ENCODE results near the gene CLDN24.

Gene CLDN24

DNA sequence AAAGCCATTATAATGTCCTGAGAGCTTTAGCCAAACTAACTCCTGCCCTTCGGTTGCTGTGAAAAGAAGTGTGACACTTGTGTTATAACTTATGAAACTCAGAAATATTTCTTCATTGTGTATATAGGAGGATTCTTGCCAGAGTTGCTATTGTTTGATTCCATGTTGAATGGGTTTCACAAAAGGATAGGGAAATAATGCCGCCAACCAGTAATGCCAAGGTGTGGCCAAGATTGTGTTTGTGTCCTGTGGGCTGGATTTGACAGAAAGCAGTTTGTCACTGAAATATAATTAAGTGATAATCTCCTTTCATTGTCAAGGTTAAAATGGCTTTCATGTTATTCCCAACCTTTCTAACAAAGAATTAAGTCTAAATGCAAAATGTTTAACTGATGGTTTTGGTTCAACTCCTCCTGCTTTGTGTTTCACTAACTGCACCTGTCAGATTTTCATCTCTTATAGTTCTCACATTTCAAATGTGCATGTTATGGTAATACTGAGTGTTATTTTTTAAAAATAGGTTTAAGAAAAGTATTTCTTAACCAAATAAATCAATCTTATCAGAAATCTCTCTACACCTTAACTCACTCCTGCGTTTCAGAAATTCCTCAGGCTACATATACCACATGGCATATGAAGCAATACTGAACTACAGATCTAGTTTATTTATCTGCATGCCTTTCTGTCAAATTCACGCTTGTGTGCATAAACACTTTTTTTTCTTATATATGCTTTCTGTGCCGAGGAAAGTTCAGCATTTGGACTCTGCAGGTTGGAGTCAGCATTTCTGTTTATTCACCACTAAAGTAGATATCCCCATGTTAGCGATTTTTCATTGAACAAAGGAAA lies 1.8 kb downstream of the CLDN24 start, which contains the start of gene CLDN22:
TSS of gene CLDN22 (minus strand) at position 66 of the 849 bp plus-strand sequence. CDS start at position 8, 58 bp downstream.
- DNase-seq: no peak

DNA sequence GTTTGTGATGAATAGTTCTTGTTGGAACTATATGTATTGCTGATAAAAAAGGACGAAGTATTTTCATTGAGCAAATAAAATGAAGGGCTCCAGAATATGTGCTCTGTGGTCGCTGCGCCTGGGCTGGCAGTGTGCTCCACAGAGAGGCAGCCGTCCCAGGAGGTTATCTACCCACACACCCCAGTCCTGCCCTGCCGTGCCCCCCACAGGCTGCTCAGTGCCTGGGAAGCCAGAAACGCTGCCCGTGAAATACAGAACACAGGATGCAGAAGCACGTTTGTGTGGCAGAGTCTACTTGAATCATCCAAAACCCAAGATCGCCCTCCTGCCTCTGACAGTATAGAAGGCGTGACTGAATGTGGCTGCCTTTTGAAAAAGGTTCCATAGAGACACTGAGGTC lies 3.6 kb downstream of the CLDN24 start:
- DNase-seq: no peak

DNA sequence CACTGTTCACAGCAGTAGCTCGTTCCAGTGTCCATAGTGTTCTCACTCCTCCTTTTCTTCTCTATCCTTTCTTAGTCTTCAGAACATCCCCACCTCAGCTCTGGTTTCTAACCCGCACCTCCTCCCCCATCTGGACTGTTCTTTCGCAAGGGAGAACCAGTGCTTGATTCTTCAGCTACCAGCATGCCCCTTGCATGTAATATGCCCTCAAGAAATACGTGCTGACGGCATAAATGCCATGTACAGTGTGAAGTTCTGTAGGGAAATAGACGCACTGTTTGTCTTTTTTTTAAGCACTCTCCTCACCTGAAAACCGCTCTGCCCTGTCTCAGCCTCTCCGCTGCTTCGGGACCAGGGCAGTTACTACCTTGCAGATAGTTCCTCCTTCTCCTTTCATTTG lies 7.4 kb downstream of the CLDN24 start:
- no peak for DNase-seq

DNA sequence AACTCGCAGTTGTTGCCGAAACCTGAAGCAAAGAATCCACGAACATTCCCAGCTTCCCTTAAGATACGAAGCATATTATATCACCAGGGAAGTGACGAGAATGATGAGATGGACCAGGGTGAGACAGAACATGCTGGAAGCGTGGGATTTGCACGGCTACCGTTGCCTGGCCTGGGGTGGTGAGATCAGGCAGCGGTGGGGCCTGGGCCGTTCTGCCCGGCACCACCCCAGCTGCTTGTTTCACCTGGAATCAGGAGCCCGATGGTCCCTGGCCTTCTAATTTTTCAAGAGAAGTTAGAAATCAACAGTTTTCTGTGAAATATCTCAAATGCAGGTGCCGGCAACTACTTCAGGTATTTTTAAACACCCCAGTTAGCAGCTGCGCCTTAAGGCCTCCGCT lies 7.9 kb downstream of the CLDN24 start:
- no peak for DNase-seq

DNA sequence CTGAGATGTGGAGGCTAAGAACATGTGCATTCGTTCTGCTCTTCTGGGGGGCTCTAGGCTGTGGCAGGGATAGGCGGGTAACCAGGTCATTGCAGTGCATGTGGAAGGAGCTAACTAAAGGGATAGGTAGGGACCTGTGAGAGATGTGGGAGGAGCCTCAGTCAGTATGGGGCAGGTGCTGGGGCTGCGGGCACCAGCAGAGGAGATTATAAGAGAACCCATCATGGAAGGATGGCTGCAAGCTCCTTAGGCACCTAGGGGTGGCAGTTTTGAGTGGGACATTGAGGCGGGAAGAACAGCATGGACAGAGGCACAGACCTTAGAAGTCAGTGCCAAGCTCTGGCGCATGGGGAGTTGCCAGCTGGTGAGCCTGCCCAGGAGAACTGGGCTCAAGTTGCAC lies 9.4 kb downstream of the CLDN24 start:
- DNase-seq: no peak

DNA sequence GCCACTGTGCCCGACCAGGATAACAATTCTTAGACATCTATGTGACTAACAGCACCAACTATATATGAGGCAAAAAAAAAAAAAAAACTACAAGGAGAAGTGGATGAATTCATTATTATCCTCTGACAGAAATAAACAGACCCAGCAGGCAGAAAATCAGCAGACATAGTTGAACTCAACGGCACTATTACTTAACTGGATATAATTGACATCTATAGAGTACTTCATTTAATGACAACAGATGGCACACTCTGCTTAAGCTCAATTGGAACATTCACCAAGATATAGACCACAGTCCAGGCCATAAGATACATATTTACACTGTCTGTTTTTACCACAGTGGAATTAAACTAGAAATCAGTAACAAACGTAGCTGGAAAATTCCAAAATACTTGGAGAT lies 15.4 kb downstream of the CLDN24 start:
- no peak for DNase-seq

DNA sequence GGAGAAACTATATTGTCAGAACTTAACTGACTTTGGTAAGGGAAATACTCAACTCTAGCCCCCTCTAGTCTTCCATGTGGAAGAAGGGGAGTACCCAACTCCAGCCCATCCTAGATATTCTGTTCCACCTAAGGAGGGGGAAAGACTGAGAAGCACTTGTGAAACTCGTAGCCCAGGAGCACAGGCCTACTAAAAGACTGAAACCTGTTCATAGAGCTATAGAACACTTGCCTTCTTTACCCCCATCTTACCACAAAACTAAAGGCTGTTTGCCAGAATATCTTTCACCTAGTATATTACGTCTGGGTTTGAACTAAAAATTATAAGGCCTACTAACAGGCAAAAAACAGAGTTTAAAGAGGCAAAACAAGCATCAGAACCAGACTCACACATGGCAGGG lies 17.7 kb downstream of the CLDN24 start:
- no peak for DNase-seq

DNA sequence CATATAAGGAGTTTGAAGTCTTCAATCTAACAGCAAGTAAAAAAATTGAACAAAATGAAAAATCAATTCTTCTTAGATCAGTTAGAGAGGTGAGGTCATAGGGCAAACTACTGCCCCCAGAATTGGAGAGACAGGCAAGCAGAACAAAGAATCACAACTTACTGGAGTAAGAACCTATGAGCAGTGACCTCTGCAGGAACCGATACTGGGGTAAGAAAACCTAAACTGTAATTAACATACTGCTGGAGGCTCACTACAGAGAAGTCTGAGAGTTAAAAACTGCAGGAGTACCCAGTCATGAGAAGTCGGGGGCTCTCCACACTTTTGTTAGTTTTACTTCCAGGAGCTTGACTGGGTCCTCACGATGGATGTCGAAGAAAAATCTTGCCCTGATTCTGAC lies 18.2 kb downstream of the CLDN24 start:
- no peak for DNase-seq

DNA sequence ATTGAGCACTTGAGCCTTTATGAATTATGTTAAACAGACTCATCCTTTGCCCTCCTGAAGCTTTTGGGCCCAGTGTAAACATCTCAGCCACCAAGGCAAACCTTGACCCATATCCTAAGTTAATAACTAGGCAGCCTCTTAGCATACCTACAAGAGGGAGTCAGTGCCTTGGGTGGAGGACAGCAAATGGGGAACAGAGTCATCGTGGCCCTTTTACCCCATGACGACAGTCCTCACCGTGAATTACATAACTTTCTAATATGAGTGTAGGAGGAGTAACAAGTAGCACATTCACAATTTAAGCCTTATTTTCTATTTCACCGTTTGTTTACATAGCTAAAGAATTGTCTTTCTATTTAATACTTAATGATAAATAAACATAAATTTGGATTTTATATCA lies 18.9 kb downstream of the CLDN24 start:
- DNase-seq: no peak

DNA sequence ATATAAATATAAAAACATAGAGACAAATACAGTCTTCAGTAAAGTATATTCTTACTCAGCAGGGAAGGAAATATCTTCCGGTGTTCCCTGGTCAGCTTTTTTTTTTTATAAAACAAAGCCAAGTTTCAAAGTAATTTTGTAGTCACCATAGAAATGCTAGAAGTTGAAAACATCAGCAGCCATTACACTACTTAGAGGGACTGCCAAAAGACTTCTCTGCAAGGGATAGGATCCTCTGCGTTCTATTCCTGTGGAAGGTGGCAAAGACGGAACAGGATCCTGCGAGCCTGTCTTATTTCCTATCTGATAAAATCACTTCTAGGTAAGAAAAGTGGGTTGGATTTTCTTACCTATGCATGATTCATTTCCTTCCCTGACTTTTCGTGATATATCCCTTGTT lies 21.6 kb downstream of the CLDN24 start:
- no peak for DNase-seq

DNA sequence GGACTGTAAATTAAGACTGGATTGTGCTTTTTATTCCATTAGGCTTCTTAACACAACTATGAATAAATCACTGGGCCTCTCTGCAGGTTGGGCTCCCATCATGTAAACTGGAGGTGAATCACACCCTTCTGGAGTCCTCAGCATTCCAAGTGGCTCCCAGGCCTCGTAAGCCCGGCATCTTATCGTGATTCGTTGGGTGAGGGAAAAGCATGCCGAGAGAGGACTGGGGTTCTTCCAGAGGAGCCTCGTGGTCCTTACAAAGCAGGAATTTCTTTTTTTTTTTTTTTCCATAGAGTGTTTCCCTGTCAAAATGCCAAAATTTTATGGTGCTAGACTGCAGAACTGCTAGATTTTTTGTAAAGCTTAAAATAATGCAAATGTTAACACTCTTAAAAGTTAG lies 22.2 kb downstream of the CLDN24 start:
- DNase-seq: no peak

DNA sequence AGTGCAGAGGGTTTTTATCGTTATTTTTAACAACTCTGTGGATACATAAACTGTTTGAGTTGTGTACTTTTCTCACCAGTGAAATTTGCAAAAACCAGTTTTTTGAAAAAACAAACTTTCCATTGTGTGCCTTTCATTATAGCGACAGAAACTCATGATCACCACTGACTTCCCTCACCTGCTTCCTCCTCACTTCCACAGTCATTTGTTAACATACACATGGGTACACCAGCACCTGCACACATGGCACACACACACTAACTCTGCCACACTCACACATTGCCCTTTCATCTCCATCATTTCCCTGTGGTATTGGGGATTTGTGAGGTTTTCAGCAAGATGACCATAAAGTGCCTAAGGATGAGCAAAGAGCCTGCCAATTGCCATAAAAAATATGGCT lies 22.8 kb downstream of the CLDN24 start:
- no peak for DNase-seq

DNA sequence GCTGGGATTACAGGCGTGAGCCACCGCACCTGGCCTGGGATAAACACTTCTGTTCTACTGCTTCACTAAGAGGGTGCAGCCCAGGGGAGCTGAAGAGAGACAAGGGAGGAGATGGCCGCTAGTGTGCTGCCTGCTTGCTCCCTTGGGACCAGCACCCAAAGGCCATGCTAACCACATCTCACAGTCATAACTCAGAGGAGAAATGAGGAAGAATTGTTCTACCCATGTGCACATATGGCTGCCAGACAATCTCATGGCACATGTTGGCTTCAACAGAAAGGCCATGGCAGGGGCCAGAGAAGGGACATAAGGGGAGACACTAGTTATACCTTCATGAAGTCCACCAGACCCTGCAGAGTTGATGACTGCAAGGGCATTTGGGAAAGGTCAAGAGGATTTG lies 24.6 kb downstream of the CLDN24 start:
- no peak for DNase-seq

DNA sequence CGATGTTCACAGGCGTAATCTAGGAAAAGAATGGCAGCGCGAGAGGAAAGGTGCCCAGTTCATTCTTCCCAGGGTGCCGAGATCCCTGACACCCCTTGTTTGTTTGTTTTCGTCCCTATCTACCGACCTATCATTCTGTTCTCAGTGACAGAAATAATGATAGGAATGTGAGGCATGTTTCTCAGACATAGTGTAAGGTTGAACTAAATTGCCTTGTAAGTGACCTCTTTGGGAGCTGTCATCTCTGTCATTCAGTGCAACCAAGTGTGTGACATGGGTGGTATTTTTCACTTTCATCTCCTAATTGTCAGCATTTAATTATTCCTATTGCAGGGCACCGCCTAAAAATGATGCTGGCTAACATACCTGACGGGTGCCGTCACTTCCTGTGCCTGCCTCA lies 26.5 kb downstream of the CLDN24 start:
- DNase-seq: no peak

DNA sequence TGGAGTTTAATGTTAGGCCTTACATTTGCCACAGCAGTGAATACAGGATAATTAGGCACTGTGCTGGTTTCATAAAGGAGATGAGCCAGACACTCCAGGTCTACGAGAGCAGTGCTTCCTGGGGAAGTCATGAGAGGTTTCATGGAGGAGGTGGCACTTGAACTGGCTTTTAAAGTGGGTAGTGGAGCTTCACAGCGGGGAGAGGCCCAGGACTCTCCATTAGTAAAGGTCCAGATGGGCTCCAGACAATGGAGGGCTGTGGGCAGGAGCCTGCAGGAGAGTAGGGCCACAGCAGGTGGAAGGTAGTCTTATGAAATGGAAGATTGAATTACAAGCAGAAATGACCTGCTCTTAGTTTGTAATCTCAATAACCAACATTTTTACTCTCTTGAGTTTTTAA lies 31.2 kb downstream of the CLDN24 start:
- no peak for DNase-seq

DNA sequence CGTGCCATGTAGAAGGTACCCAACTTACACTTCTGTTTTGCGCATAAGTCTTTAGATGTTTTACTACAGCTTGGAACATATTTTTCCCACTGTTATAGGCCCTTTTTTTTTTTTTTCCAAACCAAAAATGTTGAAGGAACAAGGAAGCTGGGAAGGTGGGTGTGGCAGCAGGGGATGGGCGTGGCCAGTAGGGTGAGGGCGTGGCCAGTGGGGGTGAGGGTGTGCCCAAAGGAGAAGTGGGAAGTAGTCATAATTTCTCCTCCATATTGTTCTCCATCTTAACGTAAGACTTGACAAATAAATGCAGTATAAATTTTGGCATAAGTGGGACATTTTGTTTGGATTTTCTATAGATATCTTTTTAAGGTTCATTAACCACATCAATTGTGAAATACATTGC lies 32.5 kb downstream of the CLDN24 start:
- no peak for DNase-seq

DNA sequence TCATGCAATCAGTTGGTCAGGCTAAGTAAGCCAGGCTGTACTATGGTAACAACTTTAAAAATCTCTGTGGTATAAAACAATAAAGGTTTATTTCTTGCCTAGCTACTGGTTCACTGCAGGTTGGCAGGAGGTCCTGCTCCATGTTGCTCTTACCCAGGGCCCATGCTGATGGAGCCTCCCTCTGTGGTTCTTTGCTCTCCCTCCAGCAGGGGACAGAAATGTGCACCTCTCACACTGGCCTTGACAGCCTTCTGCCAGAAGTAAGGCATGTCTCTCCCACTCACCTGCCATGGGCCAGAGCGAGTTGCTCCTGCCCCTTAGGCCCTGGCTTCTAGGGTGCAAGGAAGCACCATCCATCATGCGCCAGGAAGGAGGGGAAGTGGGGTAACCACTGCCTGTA lies 33.3 kb downstream of the CLDN24 start:
- no peak for DNase-seq

DNA sequence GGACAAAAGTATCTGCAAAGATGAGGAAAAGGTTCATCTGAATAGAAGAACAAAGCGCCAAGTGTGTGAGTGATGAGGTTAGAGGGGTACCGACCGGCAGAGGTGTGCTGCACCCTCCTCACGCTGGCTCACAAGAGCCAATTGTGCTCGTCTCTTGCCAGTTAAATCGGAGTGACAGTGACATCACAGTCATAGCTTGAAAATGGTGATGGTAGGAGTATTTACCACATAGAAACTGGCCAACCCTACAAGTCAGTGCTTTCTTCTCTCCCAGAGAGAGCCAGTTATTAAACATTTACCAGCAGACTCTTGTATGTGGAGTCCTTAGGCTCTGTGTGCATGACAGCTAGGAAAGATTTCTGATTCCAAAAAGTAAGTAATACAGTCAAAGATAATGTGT lies 34.5 kb downstream of the CLDN24 start:
- DNase-seq: no peak

DNA sequence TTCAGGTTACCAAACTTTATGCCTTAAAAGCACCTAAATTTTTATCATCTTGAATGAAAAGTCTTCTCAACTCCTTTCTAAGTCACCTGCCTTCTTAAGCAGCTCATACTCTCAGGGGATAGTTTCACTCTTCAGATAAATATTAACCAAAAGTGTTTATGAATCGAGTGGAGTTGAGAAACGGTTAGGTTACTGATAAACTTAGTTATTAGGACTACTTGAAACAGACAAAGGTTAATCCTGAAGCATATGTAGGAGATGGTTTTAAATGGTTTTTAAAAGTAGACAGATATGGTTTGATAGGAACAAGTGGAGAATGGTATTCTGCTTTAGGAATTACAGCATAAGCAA lies 34.9 kb downstream of the CLDN24 start:
- no peak for DNase-seq

DNA sequence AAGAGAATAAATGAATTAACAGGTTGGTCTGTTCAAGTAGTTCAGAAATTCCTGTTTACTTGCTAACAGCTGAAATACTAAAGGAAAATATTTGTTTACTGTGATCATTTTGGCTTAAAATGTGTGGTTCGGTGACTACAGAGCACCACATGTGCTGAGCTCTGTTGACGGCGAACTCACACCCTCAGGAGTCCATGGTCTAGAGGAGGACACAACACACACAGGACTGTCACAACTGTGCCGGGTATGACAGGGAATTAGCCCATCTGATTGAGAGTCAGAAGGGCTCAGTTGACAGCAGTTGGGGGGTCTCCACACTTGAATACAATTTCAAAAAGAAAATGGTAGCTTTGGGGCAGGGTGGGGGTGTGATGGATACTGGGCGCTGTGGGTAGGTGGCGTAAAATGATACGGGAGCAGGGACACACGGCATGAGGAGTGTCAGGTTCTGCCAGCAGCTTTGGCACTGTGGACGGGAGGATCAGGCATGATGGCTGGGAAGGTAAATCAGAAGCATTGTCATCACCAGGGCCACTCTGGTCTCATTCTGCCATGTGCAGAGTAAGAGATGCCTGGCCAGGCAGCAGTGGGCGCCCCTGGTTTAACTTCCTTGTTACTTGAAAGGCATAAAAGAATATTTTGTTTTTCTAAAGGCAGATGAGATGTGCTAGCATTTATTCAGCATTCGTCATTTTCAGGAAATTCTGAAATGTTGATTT lies 35.5 kb downstream of the CLDN24 start:
- DNase-seq: no peak

DNA sequence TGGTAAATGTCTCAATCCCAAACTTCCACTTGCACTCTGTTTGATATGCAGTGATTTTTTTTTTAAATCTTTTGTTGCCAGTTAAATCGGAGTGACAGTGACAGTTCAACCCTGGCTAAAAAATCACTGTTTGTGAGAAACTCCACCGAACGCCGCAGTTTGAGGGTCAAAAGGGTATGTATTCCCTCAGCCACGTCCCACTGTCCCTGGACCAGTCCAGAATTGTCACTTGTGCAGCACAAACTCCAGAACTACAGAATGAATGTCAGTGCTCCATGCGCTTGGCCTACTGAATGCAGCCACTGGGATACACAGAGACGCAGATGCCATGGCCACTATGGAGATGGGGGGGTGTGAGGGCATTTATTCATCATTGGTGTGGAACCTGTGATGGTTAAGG lies 36.3 kb downstream of the CLDN24 start:
- DNase-seq: no peak

DNA sequence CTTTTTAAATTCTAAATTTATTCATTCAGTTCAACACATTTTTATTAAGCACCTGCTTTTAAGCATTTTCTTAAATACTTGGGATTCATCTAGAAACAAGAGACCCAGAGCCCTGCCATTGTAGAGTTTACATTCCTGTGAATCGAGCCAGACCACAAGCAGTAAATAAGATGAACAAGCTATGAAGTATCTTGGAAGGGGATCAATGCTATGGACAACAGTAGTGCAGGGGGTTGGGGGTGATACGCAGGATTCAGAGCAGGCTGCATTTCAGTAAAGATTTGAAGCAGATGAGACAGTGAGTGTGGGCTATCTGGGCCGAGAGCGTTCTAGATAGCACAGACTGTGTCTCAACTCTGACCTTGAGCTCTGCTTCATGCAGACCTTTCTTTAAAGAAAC lies 37.3 kb downstream of the CLDN24 start:
- no peak for DNase-seq

DNA sequence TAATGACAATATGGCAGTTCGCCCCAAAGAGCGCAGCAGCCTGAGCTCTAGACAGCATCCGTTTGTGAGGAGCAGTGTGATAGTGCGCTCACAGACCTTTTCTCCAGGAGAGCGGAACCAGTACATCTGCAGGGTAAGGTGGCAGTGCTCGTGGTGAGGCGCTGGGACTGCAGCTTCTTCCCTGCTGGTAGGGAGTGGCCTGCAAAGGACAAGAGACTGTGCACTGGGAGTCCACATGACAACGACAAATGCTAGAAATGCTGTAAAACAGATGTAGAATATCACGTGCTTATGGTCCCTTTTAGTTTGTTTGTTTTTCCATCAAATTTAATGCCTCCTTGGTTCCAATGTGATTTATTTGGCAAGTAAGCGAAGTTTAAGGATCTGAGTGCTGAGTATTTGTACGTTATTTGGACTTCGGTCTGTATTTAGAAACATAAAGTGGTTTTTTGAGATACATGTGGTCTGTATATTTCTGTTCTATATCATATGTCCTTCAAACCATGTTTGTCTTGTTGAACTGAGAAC lies 37.9 kb downstream of the CLDN24 start:
- no peak for DNase-seq

DNA sequence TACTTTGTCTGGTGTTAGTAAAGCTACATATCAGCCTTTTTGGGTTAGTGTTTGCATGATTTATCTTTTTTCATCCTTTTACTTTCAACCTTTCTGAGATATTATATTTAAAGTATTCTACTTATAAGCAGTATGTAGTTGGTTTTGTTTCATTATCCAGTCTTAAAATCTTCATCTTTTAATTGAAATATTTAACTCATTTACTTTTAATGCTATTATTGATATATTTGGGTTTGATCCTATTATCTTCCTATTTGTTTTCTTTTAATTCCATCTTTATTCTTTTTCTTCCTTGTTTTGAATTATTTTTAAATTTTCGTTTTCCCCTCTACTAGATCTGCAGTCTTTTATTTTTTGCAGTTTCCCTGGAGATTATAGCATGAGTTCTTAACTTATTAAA lies 46.1 kb downstream of the CLDN24 start:
- no peak for DNase-seq

All from hippocampal formation (tissue), 2 donors.